ENCODE results near the gene C16orf86.

The C16orf86 gene

GRCh38 chr16:67676516-67676915 is 9.9 kb downstream of the C16orf86 start:
- H2AK5ac ChIP-seq (ENCODE audit: low read depth, low read length) = no peak overlapping the region
- H2BK120ac ChIP-seq (ENCODE audit: low read depth, low read length) = no peak overlapping the region
- no peaks in the 10 kb centered on the region for H3K79me1 ChIP-seq (ENCODE audit: low read depth, low read length)
- WGBS, 2 donors (ENCODE audit: extremely low coverage in 2 of 2, insufficient read length in 2 of 2, insufficient replicate concordance in 1 of 2) = no CpG with 5 or more reads among the region's 4 CpGs
- H3K36me3 ChIP-seq (replicated peaks in 1 of 2; ENCODE audit: control insufficient read depth in 2 of 2, insufficient read depth in 2 of 2, low read length in 2 of 2) = peaks cover 23 to 33% of the 10 kb centered on the region in 2 donors
- H3K18ac ChIP-seq (ENCODE audit: low read length) = no peak overlapping the region
- H3K23ac ChIP-seq (ENCODE audit: low read depth, low read length, poor library complexity) = no peak overlapping the region
- H3K4me3 ChIP-seq (ENCODE audit: low read length in 2 of 2) = no peak overlapping the region
- no peak overlapping the region for H2BK5ac ChIP-seq (ENCODE audit: low read length)
- no peak overlapping the region for H3K27ac ChIP-seq (replicated peaks; ENCODE audit: low read length)
- H2BK12ac ChIP-seq (ENCODE audit: low read length) = no peak overlapping the region
- H2AFZ ChIP-seq (ENCODE audit: low read length) = no peak overlapping the region
- no peak overlapping the region for H3K4ac ChIP-seq (ENCODE audit: low read length)
- no peaks in the 10 kb centered on the region for H3K9me3 ChIP-seq (replicated peaks in 1 of 2; ENCODE audit: control insufficient read depth in 2 of 2, insufficient read depth in 1 of 2, low read depth in 1 of 2, low read length in 2 of 2)
- no peak overlapping the region for H4K8ac ChIP-seq (ENCODE audit: low read depth, low read length)
- H3K9ac ChIP-seq (ENCODE audit: low read depth, low read length, poor library complexity) = no peak overlapping the region
- no peak overlapping the region for H3K4me2 ChIP-seq (ENCODE audit: insufficient read depth, low read length, poor library complexity, severe bottlenecking)
- H2BK15ac ChIP-seq (ENCODE audit: low read length) = no peak overlapping the region
- H3K14ac ChIP-seq (ENCODE audit: low read length) = no peak overlapping the region
- no peaks in the 10 kb centered on the region for H3K27me3 ChIP-seq (ENCODE audit: control insufficient read depth in 3 of 3, insufficient read depth in 3 of 3, low read depth in 1 of 3, low read length in 3 of 3)
- H3K4me1 ChIP-seq (ENCODE audit: control insufficient read depth in 2 of 2, insufficient read depth in 1 of 2, low read depth in 1 of 2, low read length in 2 of 2) = no peaks in the 10 kb centered on the region
- DNase-seq (ENCODE audit: low spot score) = no peak
- H4K91ac ChIP-seq (ENCODE audit: low read depth, low read length, poor library complexity) = no peak overlapping the region

GRCh38 chr16:67676939-67677338 is 10.3 kb downstream of the C16orf86 start:
- no peak for DNase-seq (ENCODE audit: low spot score)
- no peak overlapping the region for H3K4me2 ChIP-seq (ENCODE audit: insufficient read depth, low read length, poor library complexity, severe bottlenecking)
- no peak overlapping the region for H2AK5ac ChIP-seq (ENCODE audit: low read depth, low read length)
- no peaks in the 10 kb centered on the region for H3K9me3 ChIP-seq (replicated peaks in 1 of 2; ENCODE audit: control insufficient read depth in 2 of 2, insufficient read depth in 1 of 2, low read depth in 1 of 2, low read length in 2 of 2)
- peaks cover 25 to 36% of the 10 kb centered on the region in 2 donors for H3K36me3 ChIP-seq (replicated peaks in 1 of 2; ENCODE audit: control insufficient read depth in 2 of 2, insufficient read depth in 2 of 2, low read length in 2 of 2)
- H3K14ac ChIP-seq (ENCODE audit: low read length) = no peak overlapping the region
- no peak overlapping the region for H2BK5ac ChIP-seq (ENCODE audit: low read length)
- no peak overlapping the region for H3K27ac ChIP-seq (replicated peaks; ENCODE audit: low read length)
- no peak overlapping the region for H2BK120ac ChIP-seq (ENCODE audit: low read depth, low read length)
- no peak overlapping the region for H3K23ac ChIP-seq (ENCODE audit: low read depth, low read length, poor library complexity)
- H3K27me3 ChIP-seq (ENCODE audit: control insufficient read depth in 3 of 3, insufficient read depth in 3 of 3, low read depth in 1 of 3, low read length in 3 of 3) = no peaks in the 10 kb centered on the region
- H3K4me3 ChIP-seq (ENCODE audit: low read length in 2 of 2) = no peak overlapping the region
- H3K4ac ChIP-seq (ENCODE audit: low read length) = no peak overlapping the region
- no CpG with 5 or more reads among the region's 8 CpGs for WGBS, 2 donors (ENCODE audit: extremely low coverage in 2 of 2, insufficient read length in 2 of 2, insufficient replicate concordance in 1 of 2)
- H3K9ac ChIP-seq (ENCODE audit: low read depth, low read length, poor library complexity) = no peak overlapping the region
- H2AFZ ChIP-seq (ENCODE audit: low read length) = no peak overlapping the region
- no peak overlapping the region for H2BK15ac ChIP-seq (ENCODE audit: low read length)
- H4K8ac ChIP-seq (ENCODE audit: low read depth, low read length) = no peak overlapping the region
- no peaks in the 10 kb centered on the region for H3K79me1 ChIP-seq (ENCODE audit: low read depth, low read length)
- no peaks in the 10 kb centered on the region for H3K4me1 ChIP-seq (ENCODE audit: control insufficient read depth in 2 of 2, insufficient read depth in 1 of 2, low read depth in 1 of 2, low read length in 2 of 2)
- H4K91ac ChIP-seq (ENCODE audit: low read depth, low read length, poor library complexity) = no peak overlapping the region
- no peak overlapping the region for H2BK12ac ChIP-seq (ENCODE audit: low read length)
- no peak overlapping the region for H3K18ac ChIP-seq (ENCODE audit: low read length)

GRCh38 chr16:67677712-67678111 is 11.1 kb downstream of the C16orf86 start:
- Histone ChIP-seq H4K8ac (ENCODE audit: low read depth, low read length) (no peak overlapping the region), H3K27me3 (ENCODE audit: control insufficient read depth in 3 of 3, insufficient read depth in 3 of 3, low read depth in 1 of 3, low read length in 3 of 3) (no peaks in the 10 kb centered on the region), H3K4me2 (ENCODE audit: insufficient read depth, low read length, poor library complexity, severe bottlenecking) (no peak overlapping the region), H2AK5ac (ENCODE audit: low read depth, low read length) (no peak overlapping the region), H4K91ac (ENCODE audit: low read depth, low read length, poor library complexity) (no peak overlapping the region), H2AFZ (ENCODE audit: low read length) (no peak overlapping the region), H3K79me1 (ENCODE audit: low read depth, low read length) (no peaks in the 10 kb centered on the region), H3K23ac (ENCODE audit: low read depth, low read length, poor library complexity) (no peak overlapping the region), H3K36me3 (replicated peaks in 1 of 2; ENCODE audit: control insufficient read depth in 2 of 2, insufficient read depth in 2 of 2, low read length in 2 of 2) (peaks cover 24 to 42% of the 10 kb centered on the region in 2 donors), H2BK12ac (ENCODE audit: low read length) (no peak overlapping the region), H3K27ac (replicated peaks; ENCODE audit: low read length) (no peak overlapping the region), H2BK15ac (ENCODE audit: low read length) (no peak overlapping the region), H3K4ac (ENCODE audit: low read length) (no peak overlapping the region), H3K4me1 (ENCODE audit: control insufficient read depth in 2 of 2, insufficient read depth in 1 of 2, low read depth in 1 of 2, low read length in 2 of 2) (no peaks in the 10 kb centered on the region), H2BK120ac (ENCODE audit: low read depth, low read length) (no peak overlapping the region), H3K14ac (ENCODE audit: low read length) (no peak overlapping the region), H3K4me3 (ENCODE audit: low read length in 2 of 2) (no peak overlapping the region), H3K18ac (ENCODE audit: low read length) (no peak overlapping the region), H2BK5ac (ENCODE audit: low read length) (no peak overlapping the region), H3K9ac (ENCODE audit: low read depth, low read length, poor library complexity) (no peak overlapping the region), H3K9me3 (replicated peaks in 1 of 2; ENCODE audit: control insufficient read depth in 2 of 2, insufficient read depth in 1 of 2, low read depth in 1 of 2, low read length in 2 of 2) (no peaks in the 10 kb centered on the region)
- no peak for DNase-seq (ENCODE audit: low spot score)
- WGBS, 2 donors (ENCODE audit: extremely low coverage in 2 of 2, insufficient read length in 2 of 2, insufficient replicate concordance in 1 of 2) = no CpG with 5 or more reads among the region's 1 CpG

GRCh38 chr16:67678354-67679023 is 11.9 kb downstream of the C16orf86 start:
- no peak for DNase-seq (ENCODE audit: low spot score)
- Histone ChIP-seq H2AK5ac (ENCODE audit: low read depth, low read length) (no peak overlapping the region), H3K27me3 (ENCODE audit: control insufficient read depth in 3 of 3, insufficient read depth in 3 of 3, low read depth in 1 of 3, low read length in 3 of 3) (no peaks in the 10 kb centered on the region), H3K9me3 (replicated peaks in 1 of 2; ENCODE audit: control insufficient read depth in 2 of 2, insufficient read depth in 1 of 2, low read depth in 1 of 2, low read length in 2 of 2) (no peaks in the 10 kb centered on the region), H3K14ac (ENCODE audit: low read length) (no peak overlapping the region), H3K4ac (ENCODE audit: low read length) (no peak overlapping the region), H3K18ac (ENCODE audit: low read length) (no peak overlapping the region), H2AFZ (ENCODE audit: low read length) (no peak overlapping the region), H3K23ac (ENCODE audit: low read depth, low read length, poor library complexity) (no peak overlapping the region), H3K9ac (ENCODE audit: low read depth, low read length, poor library complexity) (no peak overlapping the region), H2BK120ac (ENCODE audit: low read depth, low read length) (no peak overlapping the region), H2BK5ac (ENCODE audit: low read length) (no peak overlapping the region), H3K36me3 (replicated peaks in 1 of 2; ENCODE audit: control insufficient read depth in 2 of 2, insufficient read depth in 2 of 2, low read length in 2 of 2) (peaks cover 29 to 50% of the 10 kb centered on the region in 2 donors), H4K8ac (ENCODE audit: low read depth, low read length) (no peak overlapping the region), H2BK15ac (ENCODE audit: low read length) (no peak overlapping the region), H3K4me2 (ENCODE audit: insufficient read depth, low read length, poor library complexity, severe bottlenecking) (no peak overlapping the region), H3K79me1 (ENCODE audit: low read depth, low read length) (no peaks in the 10 kb centered on the region), H3K4me3 (ENCODE audit: low read length in 2 of 2) (no peak overlapping the region), H3K4me1 (ENCODE audit: control insufficient read depth in 2 of 2, insufficient read depth in 1 of 2, low read depth in 1 of 2, low read length in 2 of 2) (no peaks in the 10 kb centered on the region), H2BK12ac (ENCODE audit: low read length) (no peak overlapping the region), H3K27ac (replicated peaks; ENCODE audit: low read length) (no peak overlapping the region), H4K91ac (ENCODE audit: low read depth, low read length, poor library complexity) (no peak overlapping the region)
- WGBS, 2 donors (ENCODE audit: extremely low coverage in 2 of 2, insufficient read length in 2 of 2, insufficient replicate concordance in 1 of 2) = no CpG with 5 or more reads among the region's 12 CpGs
